OCI-LY3 (cell line): ENCODE measurements around the gene TMEM238.

Experiments
- H2AFZ ChIP-seq: fragments of 200-600, 300-600 bp; shearing (Covaris generic); 2 replicates; pipeline ENCODE4 v1.6.0; 2014; ENCODE audit warnings: antibody characterized with exemption, low read depth, low read length
- H3K27ac ChIP-seq: fragments of 200-600, 300-600 bp; sonication (generic); 2 replicates; pipeline ENCODE4 v1.5.1; 2014; ENCODE audit warnings: mild to moderate bottlenecking, low read length, moderate library complexity, mixed read lengths
- H3K27me3 ChIP-seq: fragments of 200-600, 300-600 bp; sonication (generic); 2 replicates; pipeline ENCODE4 v1.6.1; 2014; ENCODE audit warnings: low read depth, low read length, mixed read lengths
- H3K36me3 ChIP-seq: fragments of 200-600, 300-600 bp; sonication (generic); replicated peaks from 2 replicates; pipeline ENCODE3; 2014; ENCODE audit warnings: low read depth, low read length, mixed read lengths
- H3K4me1 ChIP-seq: fragments of 300-600, 200-600 bp; sonication (generic); 2 replicates; pipeline ENCODE4 v1.6.1; 2014; ENCODE audit warnings: low read length, mixed read lengths
- H3K4me2 ChIP-seq: fragments of 200-600, 300-600 bp; sonication (generic); 2 replicates; pipeline ENCODE4 v1.6.1; 2014; ENCODE audit warnings: low read length, mixed read lengths
- H3K4me3 ChIP-seq: fragments of 300-600, 200-600 bp; sonication (generic); 2 replicates; pipeline ENCODE4 v1.5.1; 2014; ENCODE audit warnings: antibody characterized with exemption, mild to moderate bottlenecking, low read length, moderate library complexity
- H3K79me2 ChIP-seq: fragments of 300-600, 200-600 bp; shearing (Covaris generic); 2 replicates; pipeline ENCODE4 v1.6.1; 2014; ENCODE audit warnings: mild to moderate bottlenecking, low read length, mixed read lengths
- H3K9ac ChIP-seq: fragments of 300-600, 200-600 bp; shearing (Covaris generic); 2 replicates; pipeline ENCODE4 v1.6.0; 2014; ENCODE audit warnings: mild to moderate bottlenecking, low read length, moderate library complexity
- H3K9me3 ChIP-seq: fragments of 200-600, 300-600 bp; shearing (Covaris generic); 2 replicates; pipeline ENCODE4 v1.6.1; 2014; ENCODE audit warnings: low read length, mixed read lengths; ENCODE audit not compliant: insufficient read depth
- H4K20me1 ChIP-seq: fragments of 200-600, 300-600 bp; sonication (generic); 2 replicates; pipeline ENCODE4 v1.6.1; 2016; ENCODE audit warnings: low read length, mixed read lengths; ENCODE audit not compliant: insufficient read depth
- EZH2phosphoT487 ChIP-seq: fragments of 200-600 bp; shearing (Covaris generic); IDR thresholded peaks from 2 replicates; pipeline ENCODE4 v1.6.1; 2018; ENCODE audit warnings: antibody characterized with exemption, mixed run types, low read depth
- TF ChIP-seq, protein P1 (sequence below): fragments of 200-600, 300-600 bp; sonication (generic); IDR thresholded peaks from 2 replicates; pipeline ENCODE4 v1.5.1; 2014; ENCODE audit warnings: antibody characterized with exemption, low read length, low read depth

Gene TMEM238

DNA sequence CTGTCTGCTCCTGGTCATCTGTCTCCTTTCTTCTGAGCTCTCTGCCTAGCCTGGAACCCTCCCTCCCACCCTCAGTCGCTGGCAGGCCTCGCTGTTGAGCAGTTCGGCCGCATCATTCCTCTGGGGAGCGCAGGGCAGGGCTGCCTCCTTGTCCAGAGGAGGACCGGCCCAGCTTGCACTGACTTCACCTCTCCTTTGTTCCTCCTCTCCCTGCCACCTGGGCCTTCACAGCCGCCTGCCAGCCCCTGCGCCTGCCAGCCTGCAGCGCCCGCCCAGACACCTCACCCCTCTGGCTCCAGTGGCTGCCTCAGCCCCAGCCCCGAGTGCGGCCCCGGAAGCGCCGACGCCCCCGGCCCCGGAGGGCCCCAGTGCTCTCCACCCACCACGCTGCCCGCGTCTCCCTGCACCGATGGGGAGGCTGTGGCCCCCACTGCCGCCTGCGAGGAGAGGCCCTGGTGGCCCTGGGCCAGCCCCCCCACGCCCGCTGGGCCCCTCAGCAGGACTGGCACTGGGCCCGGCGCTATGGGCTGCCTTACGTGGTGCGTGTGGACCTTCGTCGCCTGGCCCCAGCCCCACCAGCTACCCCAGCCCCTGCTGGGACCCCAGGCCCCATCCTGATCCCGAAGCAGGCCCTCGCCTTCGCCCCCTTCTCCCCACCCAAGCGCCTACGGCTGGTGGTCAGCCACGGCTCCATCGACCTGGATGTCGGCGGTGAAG lies 37.2 kb downstream of the TMEM238 start:
- Histone ChIP-seq H3K79me2 (no peaks in the 10 kb centered on the region), H3K36me3 (peaks cover 5% of the 10 kb centered on the region), H4K20me1 (0 out of 2 replicates have a peak, but pooled peaks cover 2% of the 10 kb centered on the region), H3K9me3 (no peaks in the 10 kb centered on the region), H3K4me1 (no peaks in the 10 kb centered on the region), H3K27me3 (no peaks in the 10 kb centered on the region), H2AFZ (no peak overlapping the region), H3K4me3 (no peak overlapping the region), H3K9ac (no peak overlapping the region), H3K27ac (no peak overlapping the region), H3K4me2 (no peak overlapping the region)
- TF ChIP-seq, protein P1, sequence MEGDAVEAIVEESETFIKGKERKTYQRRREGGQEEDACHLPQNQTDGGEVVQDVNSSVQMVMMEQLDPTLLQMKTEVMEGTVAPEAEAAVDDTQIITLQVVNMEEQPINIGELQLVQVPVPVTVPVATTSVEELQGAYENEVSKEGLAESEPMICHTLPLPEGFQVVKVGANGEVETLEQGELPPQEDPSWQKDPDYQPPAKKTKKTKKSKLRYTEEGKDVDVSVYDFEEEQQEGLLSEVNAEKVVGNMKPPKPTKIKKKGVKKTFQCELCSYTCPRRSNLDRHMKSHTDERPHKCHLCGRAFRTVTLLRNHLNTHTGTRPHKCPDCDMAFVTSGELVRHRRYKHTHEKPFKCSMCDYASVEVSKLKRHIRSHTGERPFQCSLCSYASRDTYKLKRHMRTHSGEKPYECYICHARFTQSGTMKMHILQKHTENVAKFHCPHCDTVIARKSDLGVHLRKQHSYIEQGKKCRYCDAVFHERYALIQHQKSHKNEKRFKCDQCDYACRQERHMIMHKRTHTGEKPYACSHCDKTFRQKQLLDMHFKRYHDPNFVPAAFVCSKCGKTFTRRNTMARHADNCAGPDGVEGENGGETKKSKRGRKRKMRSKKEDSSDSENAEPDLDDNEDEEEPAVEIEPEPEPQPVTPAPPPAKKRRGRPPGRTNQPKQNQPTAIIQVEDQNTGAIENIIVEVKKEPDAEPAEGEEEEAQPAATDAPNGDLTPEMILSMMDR: no peak
- TF ChIP-seq EZH2phosphoT487: no peak

DNA sequence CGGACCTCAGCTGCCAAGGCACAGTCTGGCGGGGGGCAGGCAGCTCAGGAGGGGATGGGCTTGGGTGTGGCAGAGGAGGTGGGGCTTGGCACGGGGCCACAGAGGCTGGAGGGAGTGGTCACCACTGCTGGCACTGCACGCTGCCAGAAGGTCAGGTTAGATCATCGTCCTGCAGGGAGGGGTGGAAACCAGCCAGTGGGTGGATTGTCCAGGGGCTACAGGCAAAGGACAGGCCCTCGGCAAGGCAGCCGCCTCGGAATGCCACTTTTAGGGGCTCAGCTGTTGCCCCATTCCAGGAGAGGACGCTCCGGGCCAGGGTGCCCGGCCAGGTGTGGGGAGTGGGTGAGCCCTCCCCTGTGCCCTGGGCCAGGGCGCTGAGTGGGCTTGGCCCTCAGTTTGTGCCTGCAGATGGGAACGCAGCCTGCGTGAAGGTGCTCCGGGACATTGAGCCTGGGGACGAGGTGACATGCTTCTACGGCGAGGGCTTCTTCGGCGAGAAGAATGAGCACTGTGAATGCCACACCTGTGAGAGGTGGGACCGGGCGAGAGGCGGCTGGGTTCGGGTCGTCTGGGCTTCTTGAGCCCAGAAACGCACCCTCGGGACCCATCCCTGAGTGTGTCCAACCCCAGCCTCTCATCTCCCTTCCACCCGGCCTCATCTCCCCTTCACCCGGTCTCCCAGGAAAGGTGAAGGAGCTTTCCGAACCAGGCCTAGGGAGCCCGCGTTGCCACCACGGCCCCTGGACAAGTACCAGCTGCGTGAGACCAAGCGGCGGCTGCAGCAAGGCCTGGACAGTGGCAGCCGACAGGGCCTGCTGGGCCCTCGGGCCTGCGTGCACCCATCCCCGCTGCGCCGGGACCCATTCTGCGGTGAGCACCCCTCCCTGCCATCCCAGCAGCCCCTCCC lies 38.0 kb downstream of the TMEM238 start:
- no peaks in the 10 kb centered on the region for H3K79me2 ChIP-seq
- TF ChIP-seq, protein P1: no peak
- no peak for TF ChIP-seq EZH2phosphoT487
- no peak overlapping the region for H3K4me2 ChIP-seq
- peaks cover 5% of the 10 kb centered on the region for H3K36me3 ChIP-seq
- no peak overlapping the region for H3K4me3 ChIP-seq
- H3K4me1 ChIP-seq: peaks cover 2% of the 10 kb centered on the region; the same call in 1 of the 2 replicates
- 0 out of 2 replicates have a peak, but pooled peaks cover 2% of the 10 kb centered on the region for H4K20me1 ChIP-seq
- no peak overlapping the region for H3K27ac ChIP-seq
- H3K27me3 ChIP-seq: no peaks in the 10 kb centered on the region
- H3K9ac ChIP-seq: no peak overlapping the region
- H3K9me3 ChIP-seq: no peaks in the 10 kb centered on the region
- no peak overlapping the region for H2AFZ ChIP-seq

DNA sequence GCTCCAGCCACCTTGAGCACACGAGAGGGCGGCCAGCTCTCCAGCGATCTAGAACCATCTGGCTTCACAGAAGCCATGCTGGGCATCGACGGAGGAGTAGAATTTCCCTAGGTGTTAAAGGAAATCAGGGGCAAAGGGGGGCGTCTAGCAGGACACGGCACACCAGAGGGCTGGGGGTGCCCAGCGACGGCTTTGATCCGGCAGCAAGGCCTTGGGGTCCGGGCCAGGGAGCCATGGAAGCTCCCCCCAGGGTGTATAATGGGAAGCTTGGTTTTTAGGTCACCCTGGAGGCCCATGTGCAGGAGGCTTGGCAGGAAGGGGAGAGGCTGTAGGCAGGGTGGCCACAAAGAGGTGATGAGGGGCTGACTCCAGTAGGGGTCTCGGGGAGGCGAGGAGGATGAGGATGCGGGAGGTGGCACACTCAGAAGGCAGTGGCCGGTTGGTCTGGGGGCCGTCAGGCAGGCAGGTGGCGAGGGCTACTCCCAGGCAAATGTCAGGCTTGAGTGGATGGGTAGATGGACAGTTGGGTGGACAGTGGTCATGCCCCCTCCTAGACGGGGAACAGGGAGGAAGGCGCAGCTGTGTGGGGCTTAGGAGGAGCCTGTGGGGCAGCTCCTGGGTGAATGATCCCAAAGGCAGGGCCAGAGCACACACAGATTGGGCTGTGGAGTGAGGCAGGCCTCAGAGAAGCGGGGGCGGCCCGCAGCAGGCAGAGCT lies 38.8 kb downstream of the TMEM238 start:
- no peaks in the 10 kb centered on the region for H3K27me3 ChIP-seq
- no peak overlapping the region for H2AFZ ChIP-seq
- H3K27ac ChIP-seq: no peak overlapping the region
- no peak for TF ChIP-seq EZH2phosphoT487
- TF ChIP-seq, protein P1: no peak
- no peak overlapping the region for H3K4me2 ChIP-seq
- no peak overlapping the region for H3K4me3 ChIP-seq
- H3K9ac ChIP-seq: no peak overlapping the region
- peaks cover 2% of the 10 kb centered on the region; the same call in 1 of the 2 replicates for H3K4me1 ChIP-seq
- no peaks in the 10 kb centered on the region for H3K9me3 ChIP-seq
- peaks cover 5% of the 10 kb centered on the region for H3K36me3 ChIP-seq
- H3K79me2 ChIP-seq: peaks cover 6% of the 10 kb centered on the region; the same call in 1 of the 2 replicates
- 0 out of 2 replicates have a peak, but pooled peaks cover 2% of the 10 kb centered on the region for H4K20me1 ChIP-seq

DNA sequence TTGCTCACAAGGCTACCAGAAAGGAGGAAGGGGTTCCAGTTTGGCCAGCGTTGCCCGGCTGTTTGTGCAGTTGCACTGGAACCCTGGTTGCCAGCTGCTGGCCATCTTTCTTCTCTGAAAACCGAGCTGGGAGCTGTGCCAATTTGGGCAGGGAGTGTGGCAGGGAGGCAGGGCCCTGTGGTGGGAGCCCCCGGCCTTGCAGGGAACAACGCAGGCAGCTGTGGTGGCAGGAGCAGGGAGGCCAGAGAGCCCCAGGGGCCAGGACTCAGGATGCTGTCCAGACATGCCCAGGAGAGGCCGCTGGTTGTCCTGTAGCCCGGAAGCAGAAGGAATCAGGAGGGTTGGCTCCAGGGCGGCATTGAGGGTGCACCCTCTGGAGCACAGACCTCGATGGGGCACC lies 39.6 kb downstream of the TMEM238 start:
- Histone ChIP-seq H3K27ac (no peak overlapping the region), H3K9ac (no peak overlapping the region), H4K20me1 (0 out of 2 replicates have a peak, but pooled peaks cover 2% of the 10 kb centered on the region)

More for the DNA sequence above, 39.6 kb downstream of the TMEM238 start:
- Histone ChIP-seq H3K4me3 (no peak overlapping the region), H3K4me2 (no peak overlapping the region), H3K27me3 (no peaks in the 10 kb centered on the region), H3K79me2 (peaks cover 8% of the 10 kb centered on the region; the same call in 1 of the 2 replicates), H3K36me3 (peaks cover 5% of the 10 kb centered on the region), H3K4me1 (peaks cover 2% of the 10 kb centered on the region; the same call in 1 of the 2 replicates), H3K9me3 (no peaks in the 10 kb centered on the region), H2AFZ (no peak overlapping the region)
- TF ChIP-seq, protein P1: no peak
- TF ChIP-seq EZH2phosphoT487: no peak
